K562 (cell line): ENCODE results near the gene BCL2L13. TPM values are rescaled to one million over a fixed set of nuclear protein-coding genes. Genes with fewer than 3 reads are reported as not detected.

Source experiments
- ATAC-seq: fragments of 200-7000 bp; cut with Tn5 transposase; 3 replicates; pipeline ENCODE4 v1.9.1; 2020; ENCODE audit warnings: moderate library complexity
- BruUV-seq: library from RNA; stranded (reverse); fragments of 400-500 nt; replicated peaks from 2 replicates; lab custom pipeline; 2021; lab: Mats Ljungman, UMichigan
- CTCF ChIA-PET: fragments of 300-600 bp; formaldehyde crosslinking; extraction: SDS; loops from one replicate; lab custom pipeline; 2021; ENCODE audit warnings: low intra/inter-chr PET ratio; lab: Yijun Ruan, JAX
- POLR2A ChIA-PET: fragments of 300-600, 350-650 bp; sonication (Branson Sonifier 250); formaldehyde crosslinking; extraction: SDS; loops from one replicate; lab custom pipeline; 2021; ENCODE audit warnings: antibody characterized with exemption, inconsistent platforms; lab: Yijun Ruan, JAX
- DNase-seq, 4 experiments: peaks; one replicate each; pipeline versions ENCODE4 v3.0.0 to v3.0.0-alpha.2; 2011 to 2018; ENCODE audit warnings: low spot score in 3 of 4, mixed read lengths in 3 of 4; ENCODE audit errors: extremely low read depth in 1 of 4
- FAIRE-seq: peaks from 2 replicates; lab custom pipeline; 2011; peaks lifted over from hg19 to GRCh38; lab: Jason Lieb, UNC
- H2AFZ ChIP-seq: 2 replicates; pipeline ENCODE4 v1.6.0; 2011; ENCODE audit warnings: low read depth, low read length, control low read depth, inconsistent platforms
- H3K27ac ChIP-seq: fragments of 200-600 bp; 3 replicates; pipeline ENCODE4 v1.8.0; 2011; ENCODE audit warnings: low read depth, mild to moderate bottlenecking, control low read depth, inconsistent platforms, low read length, moderate library complexity, mixed read lengths; ENCODE audit errors: extremely low read depth
- H3K27me3 ChIP-seq, 2 experiments: fragments of 300-600 bp in 1 of 2; 2 replicates in 1 of 2; 3 replicates in 1 of 2; pipeline versions ENCODE4 v1.6.0 to v1.8.0; 2011; ENCODE audit warnings: inconsistent platforms in 2 of 2, low read length in 2 of 2, mild to moderate bottlenecking in 1 of 2, mixed read lengths in 1 of 2, moderate library complexity in 1 of 2; ENCODE audit not compliant: control insufficient read depth in 2 of 2, insufficient read depth in 2 of 2
- H3K36me3 ChIP-seq: fragments of 300-600 bp; 3 replicates; pipeline ENCODE4 v1.8.0; 2011; ENCODE audit warnings: mild to moderate bottlenecking, low read length, inconsistent platforms; ENCODE audit not compliant: control insufficient read depth, insufficient read depth
- H3K4me1 ChIP-seq, 2 experiments: fragments of 200-600 bp in 1 of 2; replicated peaks in 1 of 2; 2 replicates in 1 of 2; 3 replicates in 1 of 2; pipeline versions ENCODE4 v1.5.1 to v1.8.0; 2011; ENCODE audit warnings: inconsistent platforms in 2 of 2, low read length in 2 of 2, mild to moderate bottlenecking in 1 of 2, mixed read lengths in 1 of 2, moderate library complexity in 1 of 2; ENCODE audit not compliant: control insufficient read depth in 2 of 2, insufficient read depth in 2 of 2
- H3K4me2 ChIP-seq: 2 replicates; pipeline ENCODE4 v1.6.1; 2011; ENCODE audit warnings: low read length, control low read depth, inconsistent platforms, mixed read lengths; ENCODE audit not compliant: insufficient read depth
- H3K4me3 ChIP-seq: fragments of 200-600 bp; sonication (generic), shearing (Covaris generic); 2 replicates; pipeline ENCODE4 v1.5.1; 2016; ENCODE audit warnings: control low read depth, inconsistent platforms
- H3K79me2 ChIP-seq: fragments of 200-600 bp; 3 replicates; pipeline ENCODE4 v1.8.0; 2011; ENCODE audit warnings: low read length, inconsistent platforms; ENCODE audit not compliant: control insufficient read depth, insufficient read depth
- H3K9ac ChIP-seq, 2 experiments: 2 replicates each; pipeline versions ENCODE4 v1.6.0 to v1.6.1; 2011; ENCODE audit warnings: low read depth in 2 of 2, low read length in 2 of 2, control low read depth in 1 of 2, inconsistent platforms in 1 of 2, mild to moderate bottlenecking in 1 of 2, mixed read lengths in 1 of 2; ENCODE audit not compliant: insufficient read depth in 1 of 2
- H3K9me1 ChIP-seq: one replicate; pipeline ENCODE4 v1.6.0; 2011; ENCODE audit warnings: inconsistent platforms, mild to moderate bottlenecking, low read length, moderate library complexity; ENCODE audit not compliant: control insufficient read depth, insufficient read depth
- H3K9me3 ChIP-seq: replicated peaks from 2 replicates; pipeline ENCODE4 v1.5.1; 2011; ENCODE audit warnings: low read depth, low read length, inconsistent platforms; ENCODE audit not compliant: control insufficient read depth, insufficient read depth
- H4K20me1 ChIP-seq: replicated peaks from 2 replicates; pipeline ENCODE4 v1.6.1; 2011; ENCODE audit warnings: low read length, inconsistent platforms, mixed read lengths; ENCODE audit not compliant: control insufficient read depth, insufficient read depth
- CSDE1 ChIP-seq, 2 experiments: fragments of 450-650 bp; IDR thresholded peaks; 2 replicates each; pipeline ENCODE4 v1.6.1; 2016; ENCODE audit warnings: mild to moderate bottlenecking in 1 of 2
- CXXC5 ChIP-seq: fragments of 250-450 bp; sonication (Bioruptor Pico); IDR thresholded peaks from 2 replicates; pipeline ENCODE4 v1.8.0; 2022; ENCODE audit warnings: inconsistent platforms, mild to moderate bottlenecking, moderate library complexity
- ELF1 ChIP-seq: fragments of 200-800 bp; sonication (Bioruptor generic); IDR thresholded peaks from 2 replicates; pipeline ENCODE4 v1.6.1; 2016; ENCODE audit warnings: missing genetic modification characterization, missing compliant biosample characterization
- FOSL1 ChIP-seq: fragments of 200-800 bp; sonication (Bioruptor generic); conservative IDR thresholded peaks from 2 replicates; pipeline ENCODE4 v1.6.1; 2016; ENCODE audit warnings: missing genetic modification characterization, missing compliant biosample characterization
- JUN ChIP-seq, 2 experiments: sonication (generic) in 1 of 2; formaldehyde crosslinking in 1 of 2; IDR thresholded peaks; 2 replicates each; pipeline versions ENCODE4 v1.6.1 to v1.8.0; 2012 to 2022; ENCODE audit warnings: borderline replicate concordance in 2 of 2, mild to moderate bottlenecking in 2 of 2, improper control_type of control experiment in 1 of 2, low read depth in 1 of 2, low read length in 1 of 2, missing genetic modification reagents in 1 of 2
- NCOA4 ChIP-seq: fragments of 450-650 bp; IDR thresholded peaks from 2 replicates; pipeline ENCODE4 v1.6.1; 2018; ENCODE audit warnings: mild to moderate bottlenecking; ENCODE audit not compliant: partially characterized antibody
- NR3C1 ChIP-seq: sonication (generic); formaldehyde crosslinking; IDR thresholded peaks from 2 replicates; pipeline ENCODE4 v1.8.1; 2022; ENCODE audit warnings: missing genetic modification reagents
- SAP30 ChIP-seq: fragments of 200-600 bp; sonication (generic); IDR thresholded peaks from 2 replicates; pipeline ENCODE4 v1.6.1; 2012; ENCODE audit warnings: borderline replicate concordance, low read depth, mild to moderate bottlenecking, moderate library complexity, low read length, control low read depth, inconsistent platforms; ENCODE audit not compliant: insufficient read depth, poor library complexity, severe bottlenecking
- STAT5B ChIP-seq: fragments of 250-450 bp; sonication (Bioruptor Pico); IDR thresholded peaks from 2 replicates; pipeline ENCODE4 v1.8.0; 2021; ENCODE audit warnings: mild to moderate bottlenecking, inconsistent platforms
- TCF7 ChIP-seq: sonication (generic); IDR thresholded peaks from 2 replicates; pipeline ENCODE4 v1.6.1; 2016; ENCODE audit warnings: antibody characterized with exemption, borderline replicate concordance
- ZBTB1 ChIP-seq: sonication (generic); formaldehyde crosslinking; IDR thresholded peaks from 2 replicates; pipeline ENCODE4 v1.8.1; 2023; ENCODE audit warnings: missing genetic modification reagents, low read depth, mild to moderate bottlenecking, borderline replicate concordance
- ZNF217 ChIP-seq: sonication (generic); formaldehyde crosslinking; IDR thresholded peaks from 2 replicates; pipeline ENCODE4 v1.8.0; 2022; ENCODE audit warnings: mild to moderate bottlenecking, missing genetic modification reagents
- ZNF282 ChIP-seq: sonication (generic); formaldehyde crosslinking; IDR thresholded peaks from 2 replicates; pipeline ENCODE4 v1.8.1; 2023; ENCODE audit warnings: missing genetic modification reagents
- ZNF57 ChIP-seq: fragments of 450-650 bp; formaldehyde crosslinking; IDR thresholded peaks from 2 replicates; pipeline ENCODE4 v1.4.0; 2020; ENCODE audit warnings: mild to moderate bottlenecking, moderate library complexity
- WGBS: fragments of 100-300 bp; shearing (Covaris generic); methylation state at CpG from one replicate; pipeline ENCODE4 v1.1.6; 2016; ENCODE audit warnings: low coverage, mixed read lengths; ENCODE audit not compliant: insufficient coverage; ENCODE audit errors: missing lambda C conversion rate; 5-methylcytosine and 5-hydroxymethylcytosine counted together
- in situ Hi-C: fragments of 300-500 bp; cut with MboI; formaldehyde crosslinking; loops from 4 replicates; pipeline ENCODE4 v1.15.0; 2018; ENCODE audit warnings: inconsistent platforms, mixed read lengths
- intact Hi-C: fragments of 100-400 bp; cut with micrococcal nuclease; formaldehyde crosslinking; loops from 2 replicates; pipeline ENCODE4 v1.14.2; 2022
- polyA plus RNA-seq, 8 experiments: library from polyadenylated mRNA; depleted of rRNA in 4 of 8; stranded (reverse) in 5 of 8; unstranded in 3 of 8; fragments of >200 nt; fragmentation: Nextera tagmentation in 2 of 8; fragmentation: Illumina TruSeq in 1 of 8; extraction: Ambion mirVana in 2 of 8; extraction: Trizol in 1 of 8; gene quantifications; 2 replicates each; pipeline versions ENCODE4 v1.2.1 to v1.2.3, GENCODE V29; 2011 to 2014; ENCODE audit warnings: inconsistent platforms in 1 of 8, missing spikeins in 1 of 8
- total RNA-seq, 7 experiments: library from RNA; depleted of rRNA in 6 of 7; stranded (reverse); fragments of >200 nt in 6 of 7; fragmentation: Illumina TruSeq in 2 of 7; extraction: Trizol in 2 of 7; gene quantifications; 2 replicates each; pipeline versions ENCODE4 v1.2.1 to v1.2.3, GENCODE V29; 2011 to 2021; ENCODE audit warnings: low replicate concordance in 1 of 7
- TF ChIP-seq, protein P1 (sequence below), 2 experiments: IDR thresholded peaks in 1 of 2; conservative IDR thresholded peaks in 1 of 2; 2 replicates each; pipeline ENCODE4 v1.6.1; 2016; ENCODE audit warnings: low read depth in 2 of 2, mild to moderate bottlenecking in 1 of 2, missing compliant biosample characterization in 1 of 2, missing genetic modification characterization in 1 of 2, moderate library complexity in 1 of 2
- TF ChIP-seq, protein P2 (sequence below): fragments of 250-450 bp; sonication (Bioruptor Pico); IDR thresholded peaks from 2 replicates; pipeline ENCODE4 v1.5.1; 2021; ENCODE audit warnings: mild to moderate bottlenecking

Gene BCL2L13
- total and polyA plus RNA-seq, 9 of the 15 experiments (the other 6 are each of a cell fraction or from before 2014, with no cell fraction given) = 41.5 to 63.4 (median 56.5) TPM

DNA sequence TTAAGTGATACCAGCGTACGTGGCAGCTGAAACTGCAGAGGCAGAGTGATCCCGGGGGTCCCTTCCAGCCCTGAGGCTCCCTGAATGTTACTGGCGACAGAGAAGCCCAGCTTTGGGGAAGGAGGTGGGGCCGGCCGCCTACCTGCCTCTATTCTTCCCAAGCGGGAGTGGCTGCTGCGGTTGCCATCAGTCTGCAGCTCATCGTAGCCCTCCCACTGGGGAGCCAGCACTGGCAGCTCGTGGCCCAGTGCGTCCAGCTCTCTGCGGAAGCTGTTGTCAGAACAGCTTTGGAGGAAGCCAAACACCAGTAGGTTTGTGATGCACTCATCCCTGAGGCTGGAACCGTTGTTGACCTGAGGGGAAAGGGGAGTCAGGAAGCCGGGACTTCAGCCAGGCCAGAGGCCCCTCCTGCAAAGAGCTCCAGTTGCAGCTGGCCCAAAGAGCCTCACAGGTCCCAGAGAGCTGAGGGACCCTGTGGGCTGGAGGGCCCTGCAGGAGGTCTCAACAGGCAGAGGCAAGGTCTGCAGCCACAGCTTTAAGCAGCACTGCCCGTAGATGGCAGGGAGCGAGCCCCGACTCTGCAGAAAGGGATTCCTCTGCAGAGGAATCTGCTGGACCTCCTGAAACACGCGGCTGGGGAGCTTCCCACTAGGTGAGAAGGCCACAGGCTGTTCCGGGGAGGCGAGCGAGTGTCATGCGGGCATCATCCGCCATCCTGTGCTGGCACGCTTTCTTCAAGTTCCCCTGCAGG is 105.3 kb downstream of the BCL2L13 start:
- BruUV-seq = no TSS peak
- 80% methylated on average over 25 of the region's 25 CpGs for WGBS
- intact Hi-C loops = loop anchor here (2.0 to 10.0 kb wide), 3 partner anchors 91 to 185 kb away; no protein-coding TSS in a partner anchor
- FAIRE-seq (no peak), ATAC-seq (no peak), DNase-seq (no peak)
- Histone ChIP-seq H3K4me2 (no peak overlapping the region), H3K9me1 (peaks cover 9% of the 10 kb centered on the region), H3K9me3 (no peaks in the 10 kb centered on the region), H3K9ac (no peak overlapping the region; a peak in 1 of 4 replicates), H3K4me1 (peaks cover 0 to 21% of the 10 kb centered on the region in 2 experiments; a peak in 2 of 5 replicates), H2AFZ (no peak overlapping the region), H3K79me2 (peaks cover 2% of the 10 kb centered on the region; the same call in 1 of the 3 replicates), H4K20me1 (peaks cover 8% of the 10 kb centered on the region; the same call in 1 of the 2 replicates), H3K36me3 (peaks cover 29% of the 10 kb centered on the region; the same call in 2 of the 3 replicates), H3K27ac (no peak overlapping the region), H3K27me3 (no peaks in the 10 kb centered on the region), H3K4me3 (no peak overlapping the region)
- POLR2A ChIA-PET = interaction anchor here (0.6 to 1.8 kb wide), 7 partner anchors 8 to 88 kb away, joined by 3 to 6 read pairs (median 3); no protein-coding TSS in a partner anchor
- CTCF ChIA-PET = interaction anchor here (3.0 kb wide), 1 partner anchor 42 kb away, joined by 23 read pairs; no protein-coding TSS in a partner anchor
- in situ Hi-C loops = loop anchor here (5.0 kb wide), 1 partner anchor 323 kb away; no protein-coding TSS in a partner anchor
- TF ChIP-seq ZNF57 (no peak), ZNF282 (no peak), ZNF217 (CRISPR knock-in tag) (no peak), CXXC5 (CRISPR knock-in tag) (no peak), ELF1 (no peak), ZBTB1 (CRISPR knock-in tag) (no peak), SAP30 (no peak), TCF7 (no peak), FOSL1 (tag) (no peak), NCOA4 (no peak), NR3C1 (no peak), STAT5B (CRISPR knock-in tag) (no peak), CSDE1 (IDR thresholded peaks at IDR 0.05) (no peak), JUN (IDR thresholded peaks at IDR 0.05; ENCODE audit: borderline replicate concordance, low read depth, low read length) (no peak), JUN (CRISPR knock-in tag; IDR thresholded peaks at IDR 0.05; ENCODE audit: borderline replicate concordance) (no peak)
- TF ChIP-seq, protein P1, sequence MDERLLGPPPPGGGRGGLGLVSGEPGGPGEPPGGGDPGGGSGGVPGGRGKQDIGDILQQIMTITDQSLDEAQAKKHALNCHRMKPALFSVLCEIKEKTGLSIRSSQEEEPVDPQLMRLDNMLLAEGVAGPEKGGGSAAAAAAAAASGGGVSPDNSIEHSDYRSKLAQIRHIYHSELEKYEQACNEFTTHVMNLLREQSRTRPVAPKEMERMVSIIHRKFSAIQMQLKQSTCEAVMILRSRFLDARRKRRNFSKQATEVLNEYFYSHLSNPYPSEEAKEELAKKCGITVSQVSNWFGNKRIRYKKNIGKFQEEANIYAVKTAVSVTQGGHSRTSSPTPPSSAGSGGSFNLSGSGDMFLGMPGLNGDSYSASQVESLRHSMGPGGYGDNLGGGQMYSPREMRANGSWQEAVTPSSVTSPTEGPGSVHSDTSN (CRISPR knock-in tag; IDR thresholded peaks at IDR 0.05; ENCODE audit: low read depth) = no peak
- TF ChIP-seq, protein P1 (tag; conservative IDR thresholded peaks at IDR 0.05; ENCODE audit: low read depth) = no peak
- TF ChIP-seq, protein P2, sequence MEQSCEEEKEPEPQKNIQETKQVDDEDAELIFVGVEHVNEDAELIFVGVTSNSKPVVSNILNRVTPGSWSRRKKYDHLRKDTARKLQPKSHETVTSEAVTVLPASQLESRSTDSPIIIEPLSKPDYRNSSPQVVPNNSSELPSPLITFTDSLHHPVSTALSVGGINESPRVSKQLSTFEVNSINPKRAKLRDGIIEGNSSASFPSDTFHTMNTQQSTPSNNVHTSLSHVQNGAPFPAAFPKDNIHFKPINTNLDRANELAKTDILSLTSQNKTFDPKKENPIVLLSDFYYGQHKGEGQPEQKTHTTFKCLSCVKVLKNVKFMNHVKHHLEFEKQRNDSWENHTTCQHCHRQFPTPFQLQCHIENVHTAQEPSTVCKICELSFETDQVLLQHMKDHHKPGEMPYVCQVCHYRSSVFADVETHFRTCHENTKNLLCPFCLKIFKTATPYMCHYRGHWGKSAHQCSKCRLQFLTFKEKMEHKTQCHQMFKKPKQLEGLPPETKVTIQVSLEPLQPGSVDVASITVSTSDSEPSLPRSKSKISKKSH = no peak
